ENCODE measurements around the gene SDE2.

Gene SDE2

GRCh38 chr1:226006686-226007085 is 7.5 kb upstream of the SDE2 start:
- no peak for DNase-seq (ENCODE audit: low spot score)

- DNase-seq (ENCODE audit: low spot score): no peak
These were observed 5.3 kb upstream of the SDE2 start for GRCh38 chr1:226004396-226004795.

GRCh38 chr1:226003502-226004170 is 4.5 kb upstream of the SDE2 start:
- peak; percentile 37 for DNase-seq (ENCODE audit: low spot score)

- peak; percentile 70 for DNase-seq (ENCODE audit: low spot score)
These were observed 3.7 kb upstream of the SDE2 start for GRCh38 chr1:226002667-226003501.

- DNase-seq (ENCODE audit: low spot score): peak; percentile 81
These were observed 3.0 kb upstream of the SDE2 start for GRCh38 chr1:226001963-226002666.

- DNase-seq (ENCODE audit: low spot score): no peak
These were observed 1.9 kb upstream of the SDE2 start for GRCh38 chr1:226001088-226001487.

- peak; percentile 74 for DNase-seq (ENCODE audit: low spot score)
These were observed 1.4 kb upstream of the SDE2 start for GRCh38 chr1:226000493-226001081.

- DNase-seq (ENCODE audit: low spot score): peak; percentile 89
These were observed 782 bp upstream of the SDE2 start for GRCh38 chr1:225999912-226000337.

GRCh38 chr1:225998560-225999226 is 450 bp downstream of the SDE2 start:
- DNase-seq (ENCODE audit: low spot score): peak; percentile 81

GRCh38 chr1:225996946-225997545 is 2.1 kb downstream of the SDE2 start:
- peak; percentile 40 for DNase-seq (ENCODE audit: low spot score)

GRCh38 chr1:225995919-225996864 is 3.0 kb downstream of the SDE2 start:
- peak; percentile 84 for DNase-seq (ENCODE audit: low spot score)

- DNase-seq (ENCODE audit: low spot score): no peak
These were observed 8.3 kb downstream of the SDE2 start for GRCh38 chr1:225990705-225991464.

GRCh38 chr1:225987491-225988316 is 11.4 kb downstream of the SDE2 start:
- peak; percentile 82 for DNase-seq (ENCODE audit: low spot score)

- DNase-seq (ENCODE audit: low spot score): no peak
These were observed 17.4 kb downstream of the SDE2 start for GRCh38 chr1:225981714-225982113.

GRCh38 chr1:225980005-225980836 is 18.9 kb downstream of the SDE2 start:
- no peak for DNase-seq (ENCODE audit: low spot score)

- no peak for DNase-seq (ENCODE audit: low spot score)
These were observed 19.7 kb downstream of the SDE2 start for GRCh38 chr1:225979421-225979820.

- no peak for DNase-seq (ENCODE audit: low spot score)
These were observed 21.0 kb downstream of the SDE2 start for GRCh38 chr1:225977937-225978748.

All from hematopoietic multipotent progenitor cell treated with erythropoietin and hydrocortisone succinate and interleukin-3 and kit ligand, for 17 days (in vitro differentiated cells).